ENCODE results near the gene EIF2B1. TPM values are rescaled to one million over a fixed set of nuclear protein-coding genes. Genes with fewer than 3 reads are reported as not detected.

EIF2B1 gene
- total RNA-seq, 1 experiment from 2014 or later = 46.5 TPM

GRCh38 chr12:123656392-123656791 is 22.9 kb upstream of the EIF2B1 start:
- ATAC-seq (no peak), DNase-seq (ENCODE audit: low spot score) (no peak)
- ChIA-PET POLR2A (interaction anchor here (0.6 kb wide), 1 partner anchor 58 kb away, joined by 3 read pairs; no protein-coding TSS in a partner anchor), CTCF (interaction anchor here (0.9 kb wide), 1 partner anchor 291 kb away, joined by 3 read pairs; no protein-coding TSS in a partner anchor)
- no peaks in the 10 kb centered on the region for H3K27me3 Mint-ChIP-seq (ENCODE audit: low read depth)
- no peaks in the 10 kb centered on the region for H3K4me1 Mint-ChIP-seq
- no peak for TF ChIP-seq ATF6 (CRISPR knock-in tag; IDR thresholded peaks at IDR 0.05)
- no peak for TF ChIP-seq ZNF232 (CRISPR knock-in tag; IDR thresholded peaks at IDR 0.05)
- TF ChIP-seq NR3C1 (CRISPR knock-in tag; conservative IDR thresholded peaks at IDR 0.05; ENCODE audit: low read depth) = no peak
- TF ChIP-seq ZNF396 (CRISPR knock-in tag; IDR thresholded peaks at IDR 0.05; ENCODE audit: borderline replicate concordance) = no peak
- TF ChIP-seq ZBTB21 (CRISPR knock-in tag; IDR thresholded peaks at IDR 0.05; ENCODE audit: borderline replicate concordance) = no peak
- no peak for TF ChIP-seq EMX1 (CRISPR knock-in tag; IDR thresholded peaks at IDR 0.05)
- TF ChIP-seq NR1H2 (CRISPR knock-in tag; IDR thresholded peaks at IDR 0.05) = no peak
- TF ChIP-seq FOXK1 (CRISPR knock-in tag; IDR thresholded peaks at IDR 0.05) = no peak
- no peak for TF ChIP-seq ZNF317 (CRISPR knock-in tag; IDR thresholded peaks at IDR 0.05; ENCODE audit: borderline replicate concordance, low read depth)
- no peak for TF ChIP-seq IRF1 (CRISPR knock-in tag; IDR thresholded peaks at IDR 0.05)
- no peak for TF ChIP-seq ZSCAN18 (CRISPR knock-in tag; IDR thresholded peaks at IDR 0.05)
- TF ChIP-seq CBFB (CRISPR knock-in tag; IDR thresholded peaks at IDR 0.05; ENCODE audit: low read depth) = no peak
- TF ChIP-seq PREB (CRISPR knock-in tag; IDR thresholded peaks at IDR 0.05; ENCODE audit: borderline replicate concordance) = no peak
- no peak for TF ChIP-seq PRDM15 (CRISPR knock-in tag; IDR thresholded peaks at IDR 0.05)
- no peak for TF ChIP-seq ZNF138 (CRISPR knock-in tag; conservative IDR thresholded peaks at IDR 0.05)
- TF ChIP-seq E2F5 (CRISPR knock-in tag; IDR thresholded peaks at IDR 0.05) = no peak
- no peak for TF ChIP-seq SP1 (CRISPR knock-in tag; conservative IDR thresholded peaks at IDR 0.05)
- TF ChIP-seq ZNF121 (CRISPR knock-in tag; IDR thresholded peaks at IDR 0.05) = no peak
- no peak for TF ChIP-seq JAZF1 (CRISPR knock-in tag; IDR thresholded peaks at IDR 0.05)
- no peak overlapping the region for H3K4me3 Mint-ChIP-seq
- no peaks in the 10 kb centered on the region for H3K9me3 Mint-ChIP-seq
- no peak overlapping the region for H3K27ac Mint-ChIP-seq
- peaks cover 30% of the 10 kb centered on the region for H3K36me3 Mint-ChIP-seq

Measured in WTC11 (cell line).